GM19023 (cell line): ENCODE measurements around the gene ZNF554.
A peak's percentile ranks its signal among the peaks of the same experiment; 100 is the strongest.

ENCODE experiments used
- ATAC-seq: cut with Tn5 transposase; IDR thresholded peaks from one replicate; pipeline ENCODE4 v1.9.1; 2021; ENCODE audit warnings: mild to moderate bottlenecking, moderate library complexity; ENCODE audit not compliant: unreplicated experiment

The ZNF554 gene

DNA sequence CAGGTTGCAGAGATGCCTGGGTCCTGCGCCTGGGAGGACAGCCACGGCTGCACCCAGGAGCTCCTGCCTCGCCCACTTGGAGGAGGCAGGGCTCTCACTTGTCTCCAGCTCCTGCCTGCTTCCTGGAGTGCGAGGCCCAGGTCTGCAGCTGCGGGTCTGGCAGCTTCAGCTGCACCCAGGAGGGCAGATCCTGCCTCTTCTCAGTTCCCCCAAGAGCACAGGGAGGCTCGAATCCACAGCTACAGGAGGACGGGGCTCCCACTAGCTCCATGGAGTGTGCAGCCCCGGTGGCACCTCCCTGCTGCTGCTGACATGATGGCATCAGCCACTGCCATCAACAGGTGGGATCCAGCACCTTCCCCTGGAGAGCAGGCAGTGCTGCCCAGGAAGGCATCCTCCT, 4.5 kb downstream of the ZNF554 start:
- ATAC-seq: no peak

DNA sequence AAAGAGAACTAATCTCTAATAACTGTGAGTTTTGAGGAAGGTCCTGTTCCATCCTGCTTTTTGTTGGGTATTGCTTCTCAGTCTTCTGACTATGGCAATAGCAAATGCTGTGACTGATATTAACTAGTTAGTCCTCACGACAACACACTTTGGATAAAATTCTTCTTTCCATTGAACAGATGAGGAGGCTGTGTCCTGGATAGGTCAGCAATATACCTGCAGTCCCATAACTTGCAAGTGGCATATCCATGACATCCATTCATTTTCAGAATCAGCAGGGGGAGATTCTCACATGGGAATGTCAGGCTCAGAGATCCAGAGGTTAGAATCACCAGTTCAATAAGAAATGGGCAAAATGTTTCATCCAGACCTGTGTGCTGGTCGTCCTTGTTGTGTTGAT, 7.4 kb downstream of the ZNF554 start:
- ATAC-seq: no peak

DNA sequence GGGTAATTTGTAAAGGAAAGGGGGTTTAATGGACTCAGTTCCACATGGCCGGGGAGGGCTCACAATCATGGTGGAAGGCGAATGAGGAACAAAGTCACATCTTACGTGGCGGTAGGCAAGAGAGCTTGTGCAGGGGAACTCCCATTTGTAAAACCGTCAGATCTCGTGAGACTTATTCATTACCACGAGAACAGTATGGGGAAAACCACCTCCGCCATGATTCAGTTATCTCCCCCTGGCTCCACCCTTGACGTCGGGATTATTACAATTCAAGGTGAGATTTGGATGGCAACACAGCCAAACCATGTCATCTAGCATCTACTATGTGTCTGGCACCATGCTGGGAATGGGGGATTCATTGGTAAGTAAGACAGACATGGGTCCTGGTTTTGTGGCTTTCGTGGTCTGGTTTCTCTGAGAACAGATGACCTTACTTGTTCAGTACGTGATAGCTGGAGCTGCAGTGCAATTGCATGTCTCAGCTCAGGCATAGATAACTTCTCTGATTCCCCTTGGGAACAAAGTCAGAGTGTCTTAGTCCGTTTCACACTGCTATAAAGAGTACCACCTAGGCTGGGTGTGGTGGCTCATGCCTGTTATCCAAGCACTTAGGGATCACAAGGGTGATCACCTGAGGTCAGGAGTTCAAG, 8.3 kb downstream of the ZNF554 start:
- ATAC-seq: no peak

DNA sequence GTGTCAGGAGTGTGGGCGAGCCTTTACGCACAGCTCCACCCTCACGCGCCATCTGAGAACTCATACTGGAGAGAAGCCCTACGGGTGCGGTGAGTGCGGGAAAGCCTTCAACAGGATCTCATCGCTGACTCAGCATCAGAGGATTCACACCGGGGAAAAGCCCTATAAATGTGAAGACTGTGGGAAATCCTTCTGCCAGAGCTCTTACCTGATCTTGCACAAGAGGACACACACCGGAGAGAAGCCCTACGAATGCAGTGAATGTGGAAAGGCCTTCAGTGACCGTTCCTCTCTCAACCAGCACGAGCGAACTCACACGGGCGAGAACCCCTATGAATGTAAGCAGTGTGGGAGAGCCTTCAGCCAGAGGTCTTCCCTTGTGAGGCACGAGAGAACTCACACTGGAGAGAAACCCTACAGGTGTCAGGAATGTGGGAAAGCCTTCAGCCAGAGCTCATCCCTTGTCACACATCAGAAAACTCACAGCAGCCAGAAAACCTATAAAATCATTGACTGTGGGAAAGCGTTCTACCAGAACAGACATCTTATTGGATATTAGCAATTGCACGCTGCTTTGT, 14.7 kb downstream of the ZNF554 start:
- ATAC-seq: no peak

DNA sequence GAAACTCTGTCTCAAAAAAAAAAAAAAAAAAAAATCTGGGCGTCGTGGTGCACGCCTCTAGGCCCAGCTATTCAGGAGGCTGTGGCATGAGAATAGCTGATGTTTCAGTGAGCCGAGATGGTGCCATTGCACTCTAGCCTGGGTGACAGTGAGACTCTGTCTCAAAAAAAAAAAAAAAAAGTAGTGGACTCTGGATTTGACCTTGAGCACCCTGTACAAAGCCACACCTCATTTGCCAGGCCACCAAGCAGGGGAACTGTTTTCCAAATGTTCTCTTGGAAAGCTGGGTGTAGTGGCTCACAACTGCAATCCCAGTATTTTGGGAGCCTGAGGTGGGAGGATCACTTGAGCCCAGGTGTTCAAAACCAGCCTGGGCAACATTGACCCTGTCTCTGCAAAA, 17.8 kb downstream of the ZNF554 start:
- no peak for ATAC-seq

DNA sequence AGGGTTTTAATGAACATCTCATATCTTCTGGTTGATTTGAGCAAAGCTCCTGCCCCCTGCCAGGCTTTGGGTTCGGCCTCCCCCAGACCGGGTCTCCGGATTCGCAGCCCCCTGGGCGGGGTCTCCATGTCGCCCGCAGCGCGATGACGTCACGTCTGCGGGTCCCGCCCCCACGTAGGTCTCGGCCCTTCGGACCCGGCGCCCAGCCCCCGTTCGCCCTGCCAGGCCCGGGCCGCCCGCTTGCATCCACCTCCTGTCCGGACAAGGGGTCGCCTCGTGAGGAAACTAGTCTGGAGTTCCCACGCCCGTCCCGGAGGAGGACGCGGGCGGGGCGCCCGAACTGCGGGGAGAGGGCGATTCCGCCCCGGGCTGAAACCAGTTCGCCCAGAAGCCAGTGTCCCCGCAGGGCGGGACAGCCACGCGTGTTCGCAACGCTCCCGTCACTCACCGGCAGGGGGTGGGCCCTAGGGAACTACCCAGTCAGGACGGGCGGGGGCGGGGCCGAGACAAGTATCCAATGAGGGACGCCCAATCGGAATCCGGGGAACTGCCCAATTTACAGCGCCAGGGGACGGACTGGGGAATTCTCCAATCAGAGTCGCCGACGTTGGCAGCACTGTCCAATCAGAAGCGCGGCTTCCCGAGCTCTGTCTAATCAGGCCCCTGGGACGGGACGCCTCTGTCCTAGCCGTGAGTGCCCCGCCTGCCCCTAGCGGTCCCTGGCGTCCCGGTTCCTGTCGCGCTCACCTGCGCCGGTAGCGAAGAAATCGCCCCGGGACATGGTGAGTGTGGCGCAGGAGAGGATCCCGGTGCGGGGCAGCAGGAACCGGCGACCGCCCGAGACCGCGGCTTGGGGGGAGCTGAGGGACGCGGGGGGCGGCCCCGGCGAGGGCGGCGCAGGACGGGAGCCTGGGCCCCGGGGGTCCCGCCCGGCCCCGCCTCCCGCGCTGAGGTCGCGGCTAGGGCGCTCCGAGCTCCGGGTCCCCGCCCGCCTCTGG, 21.4 kb downstream of the ZNF554 start, which contains the start of gene ZNF555:
Gene ZNF555, plus strand, starts transcription at position 682 of the 998 bp plus-strand sequence. Its CDS starts 98 bp downstream, at position 780.
- peak; percentile 95 for ATAC-seq

DNA sequence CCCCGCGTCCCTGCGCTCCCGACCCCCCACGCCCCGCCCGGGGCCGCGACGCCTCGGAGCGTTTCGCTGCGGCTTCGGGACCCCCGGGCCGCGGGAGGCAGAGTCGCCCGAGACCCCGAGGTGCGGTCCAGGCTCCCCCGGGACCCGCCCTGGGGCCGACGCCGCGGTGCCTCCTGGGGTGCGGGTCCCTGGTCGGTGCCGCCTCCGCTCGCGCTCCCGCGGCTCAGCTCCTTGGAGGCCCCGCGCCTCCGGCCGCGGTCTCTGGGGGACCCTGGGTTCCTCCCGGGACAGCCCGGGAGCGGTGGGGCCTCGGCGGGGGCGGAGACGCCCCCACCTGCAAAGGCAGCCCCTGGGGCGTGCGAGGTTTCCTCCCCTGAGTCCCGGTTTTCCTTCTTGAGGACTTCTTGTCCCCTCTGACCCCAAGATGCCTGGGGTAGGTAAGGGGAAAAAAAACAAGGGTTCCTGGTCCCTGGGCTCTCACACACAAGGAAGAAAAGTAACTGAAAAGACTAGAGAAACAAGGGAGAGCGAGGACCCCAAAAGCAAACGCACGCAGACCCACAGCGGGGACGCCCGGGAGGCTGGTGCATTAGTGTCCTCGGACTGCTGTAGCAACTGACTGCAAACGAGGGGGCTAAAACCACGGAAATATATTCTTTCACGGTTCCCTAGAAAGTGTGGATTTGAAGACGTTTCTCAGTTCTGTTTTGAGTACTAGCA, 22.3 kb downstream of the ZNF554 start:
- ATAC-seq: no peak

DNA sequence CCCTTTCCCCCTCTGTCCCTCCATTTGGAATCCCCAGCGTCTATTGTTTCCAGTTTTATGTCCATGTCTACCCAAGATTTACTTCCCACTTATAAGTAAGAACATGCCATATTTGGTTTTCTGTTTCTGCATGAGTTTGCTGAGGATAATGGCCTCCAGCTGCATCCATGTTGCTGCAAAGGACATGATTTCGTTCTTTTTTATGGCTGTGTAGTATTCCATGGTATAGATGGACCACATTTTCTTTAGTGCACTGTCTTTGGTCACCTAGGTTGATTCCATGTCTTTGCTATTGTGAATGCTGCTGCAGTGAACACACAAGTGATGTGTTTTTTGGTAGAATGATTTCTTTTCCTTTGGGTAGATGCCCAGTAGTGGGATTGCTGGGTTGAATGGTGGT, 25.4 kb downstream of the ZNF554 start:
- no peak for ATAC-seq

DNA sequence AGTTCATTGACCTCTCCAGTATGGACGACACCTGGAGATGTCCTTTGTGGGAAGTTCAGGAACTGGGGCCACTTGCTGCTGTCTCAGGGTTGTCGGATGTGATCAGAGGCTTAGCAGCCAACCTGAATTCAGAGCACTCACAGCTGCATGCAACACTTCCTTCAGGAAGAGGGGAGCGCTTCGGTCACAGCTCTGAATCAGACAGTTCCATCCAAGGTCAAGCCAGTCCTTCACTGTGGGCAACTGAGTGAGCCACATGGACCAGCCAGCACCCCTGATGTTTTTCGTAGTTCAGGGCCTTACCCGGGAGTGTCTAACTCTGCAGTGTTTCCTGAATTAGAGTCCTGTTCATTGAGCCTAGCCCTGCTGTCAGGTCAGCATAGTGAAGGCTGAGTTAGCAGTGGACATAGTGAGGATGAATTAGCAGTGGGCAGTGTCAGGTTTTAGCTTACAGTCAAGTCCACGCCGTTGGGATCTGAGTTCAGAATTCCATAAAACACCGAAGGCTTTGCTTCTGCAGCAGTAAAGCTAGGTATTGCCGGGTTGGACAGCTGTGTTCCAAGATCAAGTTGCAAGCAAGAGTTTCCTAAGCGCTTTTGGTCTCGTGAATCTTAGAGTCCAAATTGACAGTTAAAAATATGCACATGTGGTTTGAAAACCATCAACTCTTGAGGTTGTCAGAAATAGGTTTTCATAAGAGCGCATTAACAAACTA, 26.7 kb downstream of the ZNF554 start:
- no peak for ATAC-seq

DNA sequence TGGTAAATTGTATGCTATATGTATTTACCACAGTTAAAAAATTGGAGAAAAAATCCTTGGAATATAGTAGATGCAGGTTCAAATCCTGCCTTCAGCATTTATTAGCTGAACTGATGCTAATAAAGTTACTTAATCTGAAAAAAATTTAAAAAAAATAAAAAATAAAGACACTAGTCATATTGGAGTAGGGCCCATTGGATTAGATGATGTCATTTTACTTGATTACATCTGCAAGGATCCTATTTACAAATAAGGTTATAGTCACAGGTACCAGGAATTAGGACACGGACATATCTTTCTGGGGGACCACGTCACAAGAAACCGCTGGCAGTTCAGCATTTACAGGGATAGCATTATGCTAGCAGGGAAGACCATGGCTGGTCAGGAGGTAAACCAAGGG, 27.8 kb downstream of the ZNF554 start:
- no peak for ATAC-seq

DNA sequence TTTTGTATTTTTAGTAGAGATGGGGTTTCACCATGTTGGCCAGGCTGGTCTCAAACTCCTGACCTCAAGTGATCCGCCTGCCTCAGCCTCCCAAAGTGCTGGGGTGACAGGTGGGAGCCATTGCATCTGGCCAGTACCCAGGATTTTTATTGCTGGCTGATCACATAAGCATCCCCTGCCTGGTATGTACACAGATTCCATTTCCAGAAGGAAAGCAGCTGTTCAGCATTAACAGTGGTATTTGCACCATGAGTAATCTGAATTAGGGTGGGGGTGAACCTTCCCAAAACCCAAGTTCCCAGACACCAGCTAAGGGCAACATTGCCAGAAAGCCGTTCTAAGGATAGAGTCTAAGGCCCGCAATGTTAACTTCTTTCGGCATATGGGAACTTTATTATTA, 28.9 kb downstream of the ZNF554 start:
- ATAC-seq: no peak

DNA sequence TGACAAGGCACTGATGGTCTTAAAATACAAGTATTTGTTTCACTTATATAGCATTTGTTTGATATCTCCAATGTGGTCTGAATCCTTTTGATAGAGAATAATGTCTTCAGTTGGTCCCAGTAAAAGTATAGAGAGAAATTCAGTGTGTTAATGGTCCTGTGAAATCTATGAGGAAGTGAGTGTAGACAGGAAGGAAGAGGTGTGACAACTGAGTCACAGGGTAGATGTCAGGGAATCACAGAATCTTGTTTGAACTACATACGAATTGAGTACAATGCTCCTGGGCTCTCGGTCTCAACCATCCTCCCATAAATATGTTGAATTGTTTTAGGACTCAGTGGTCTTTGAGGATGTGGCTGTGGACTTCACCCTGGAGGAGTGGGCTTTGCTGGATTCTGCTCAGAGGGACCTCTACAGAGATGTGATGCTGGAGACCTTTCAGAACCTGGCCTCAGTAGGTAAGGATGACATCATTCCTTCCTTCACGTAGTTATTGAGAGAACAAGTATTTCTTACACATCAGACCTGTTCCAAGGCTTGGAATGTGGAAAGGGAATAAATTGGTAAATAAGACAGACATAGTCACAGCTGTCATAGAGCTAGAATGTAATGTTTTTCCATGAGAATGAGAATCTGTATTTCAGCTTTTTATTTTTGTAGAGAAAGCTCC, 30.7 kb downstream of the ZNF554 start:
- no peak for ATAC-seq

DNA sequence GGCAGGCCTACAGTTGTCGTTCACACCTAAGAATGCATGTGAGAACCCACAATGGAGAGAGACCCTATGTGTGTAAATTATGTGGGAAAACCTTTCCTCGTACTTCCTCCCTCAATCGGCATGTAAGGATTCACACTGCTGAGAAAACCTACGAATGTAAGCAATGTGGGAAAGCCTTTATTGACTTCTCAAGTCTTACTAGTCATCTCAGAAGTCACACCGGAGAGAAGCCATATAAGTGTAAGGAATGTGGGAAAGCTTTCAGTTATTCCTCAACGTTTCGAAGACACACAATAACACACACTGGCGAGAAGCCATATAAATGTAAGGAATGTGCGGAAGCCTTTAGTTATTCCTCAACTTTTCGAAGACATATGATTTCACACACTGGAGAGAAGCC, 32.9 kb downstream of the ZNF554 start:
- no peak for ATAC-seq

DNA sequence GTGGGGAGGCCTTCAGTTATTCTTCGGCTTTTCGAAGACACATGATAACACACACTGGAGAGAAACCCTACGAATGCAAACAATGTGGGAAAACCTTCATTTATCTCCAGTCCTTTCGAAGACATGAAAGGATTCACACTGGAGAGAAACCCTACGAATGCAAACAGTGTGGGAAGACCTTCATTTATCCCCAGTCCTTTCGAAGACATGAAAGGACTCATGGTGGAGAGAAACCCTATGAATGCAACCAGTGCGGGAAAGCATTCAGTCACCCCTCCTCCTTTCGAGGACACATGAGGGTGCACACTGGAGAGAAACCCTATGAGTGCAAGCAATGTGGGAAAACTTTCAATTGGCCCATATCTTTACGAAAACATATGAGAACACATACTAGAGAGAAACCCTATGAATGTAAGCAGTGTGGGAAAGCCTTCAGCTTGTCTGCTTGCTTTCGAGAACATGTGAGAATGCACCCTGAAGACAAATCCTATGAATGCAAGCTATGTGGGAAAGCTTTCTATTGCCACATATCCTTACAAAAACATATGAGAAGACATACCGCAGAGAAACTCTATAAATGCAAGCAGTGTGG, 33.4 kb downstream of the ZNF554 start:
- ATAC-seq: no peak

DNA sequence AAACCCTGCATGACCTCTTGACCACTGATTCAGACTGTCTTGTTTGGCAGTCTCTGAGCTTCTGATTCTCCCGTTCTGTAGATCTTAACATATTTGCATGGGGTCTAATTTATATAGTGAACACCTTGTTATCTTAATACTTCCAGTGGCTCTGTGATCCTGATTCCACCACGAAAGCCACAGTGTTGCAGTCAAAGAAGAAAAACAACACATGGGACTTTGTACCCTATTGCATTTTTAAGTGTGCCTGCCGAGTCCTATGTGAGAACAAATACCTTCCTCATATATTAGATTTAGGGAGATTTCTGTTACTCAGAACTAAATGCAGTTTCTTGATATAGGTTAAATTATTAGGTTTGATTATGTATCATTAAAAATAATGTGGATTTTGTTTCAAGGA, 35.2 kb downstream of the ZNF554 start:
- ATAC-seq: no peak

DNA sequence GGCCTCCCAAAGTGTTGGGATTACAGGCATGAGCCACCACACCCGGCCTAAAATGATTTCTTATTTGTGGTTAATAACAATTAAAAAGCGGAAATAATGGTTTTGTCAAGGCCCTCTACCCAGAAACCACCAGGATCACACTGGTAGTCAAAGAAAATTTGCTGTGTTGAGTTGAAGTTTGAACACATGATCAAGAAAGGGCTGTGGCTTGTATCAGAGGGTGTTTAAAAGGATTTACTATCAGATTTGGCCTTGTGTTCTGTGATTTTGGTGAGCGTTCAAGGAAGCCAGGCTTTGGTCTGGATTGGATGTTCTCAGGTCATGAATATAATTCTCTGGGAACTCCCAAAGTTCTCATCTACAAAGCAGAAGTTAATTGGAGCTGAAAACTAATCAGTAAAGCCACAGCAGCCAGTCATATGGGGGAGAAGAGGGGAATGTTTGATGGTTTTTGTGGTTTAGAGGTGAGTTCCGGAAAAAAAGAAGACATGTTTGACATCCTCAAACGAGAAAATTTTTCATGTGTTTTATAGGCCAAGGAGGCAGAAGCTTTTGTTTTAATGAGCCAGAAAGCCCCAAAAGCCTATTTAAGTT, 36.9 kb downstream of the ZNF554 start:
- no peak for ATAC-seq

DNA sequence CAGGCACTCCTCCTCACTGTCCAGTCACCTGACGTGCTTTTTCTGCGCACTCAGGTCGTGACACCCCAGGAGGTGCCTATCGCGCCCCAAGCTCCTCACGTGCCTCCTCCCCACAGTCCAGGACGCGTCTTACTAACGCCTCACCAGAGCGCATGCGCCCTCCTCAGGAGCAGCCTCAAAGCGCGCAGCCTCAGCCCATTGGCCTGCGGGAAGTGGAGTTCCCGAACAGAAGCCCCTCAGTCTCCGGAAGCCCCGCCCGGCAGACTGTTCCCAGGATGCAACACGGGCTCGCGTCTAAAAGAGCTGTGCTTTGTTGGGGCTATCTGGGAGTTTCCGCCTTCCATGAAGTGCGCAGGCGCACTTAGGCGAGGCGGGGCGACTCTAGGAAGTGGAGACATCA, 39.2 kb downstream of the ZNF554 start:
- ATAC-seq: no peak

DNA sequence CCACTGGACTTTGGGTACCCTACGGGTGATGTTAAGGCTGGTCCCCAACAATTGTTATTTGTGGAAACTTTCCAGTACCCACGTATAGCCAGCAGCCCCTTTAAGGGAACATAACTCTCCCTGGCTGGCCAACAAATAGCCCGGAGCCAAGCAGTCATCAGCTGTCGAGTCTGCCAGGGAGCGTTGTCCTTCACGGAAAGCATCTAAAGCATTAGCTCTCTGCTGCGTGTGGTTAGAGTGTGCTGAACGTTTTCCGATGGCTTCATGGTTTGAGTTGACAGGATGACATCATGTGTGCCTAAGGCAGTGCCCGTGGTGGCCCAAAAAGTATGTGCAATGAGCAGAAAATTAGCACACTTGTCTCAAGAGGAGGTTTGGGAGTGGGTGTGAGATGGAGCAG, 44.1 kb downstream of the ZNF554 start:
- ATAC-seq: no peak
